H9 (cell line): ENCODE results near the gene ASCL1. TPM values are rescaled to one million over a fixed set of nuclear protein-coding genes. Genes with fewer than 3 reads are reported as not detected.
A peak's percentile ranks its signal among the peaks of the same experiment; 100 is the strongest.

Experiments
- DNase-seq: peaks from one replicate; pipeline ENCODE4 v3.0.0-alpha.2; 2017
- H2AFZ ChIP-seq: one replicate; pipeline ENCODE4 v1.6.1; 2013; ENCODE audit warnings: mild to moderate bottlenecking, low read length, control low read depth, moderate library complexity
- H2AK5ac ChIP-seq: 2 replicates; pipeline ENCODE4 v1.6.1; 2013; ENCODE audit warnings: low read length, control low read depth, mixed read lengths; ENCODE audit not compliant: insufficient read length
- H2BK120ac ChIP-seq: one replicate; pipeline ENCODE4 v1.6.1; 2013; ENCODE audit warnings: low read depth, mild to moderate bottlenecking, low read length, control low read depth, inconsistent platforms; ENCODE audit not compliant: poor library complexity, severe bottlenecking
- H2BK12ac ChIP-seq: 2 replicates; pipeline ENCODE4 v1.6.1; 2013; ENCODE audit warnings: low read length, control low read depth, mixed read lengths, low read depth; ENCODE audit not compliant: insufficient read length
- H2BK15ac ChIP-seq: 2 replicates; pipeline ENCODE4 v1.6.1; 2013; ENCODE audit warnings: low read depth, low read length, control low read depth
- H2BK20ac ChIP-seq: one replicate; pipeline ENCODE4 v1.6.1; 2013; ENCODE audit warnings: low read depth, mild to moderate bottlenecking, low read length, control low read depth, inconsistent platforms; ENCODE audit not compliant: poor library complexity, severe bottlenecking
- H2BK5ac ChIP-seq: 2 replicates; pipeline ENCODE4 v1.6.1; 2013; ENCODE audit warnings: low read length, control low read depth, mixed read lengths; ENCODE audit not compliant: insufficient read length
- H3K14ac ChIP-seq: 2 replicates; pipeline ENCODE4 v1.6.1; 2013; ENCODE audit warnings: low read length, control low read depth; ENCODE audit not compliant: insufficient read depth
- H3K18ac ChIP-seq: 2 replicates; pipeline ENCODE4 v1.6.1; 2013; ENCODE audit warnings: low read depth, mild to moderate bottlenecking, mixed read lengths, low read length, control low read depth; ENCODE audit not compliant: insufficient read length
- H3K23ac ChIP-seq: 2 replicates; pipeline ENCODE4 v1.6.1; 2013; ENCODE audit warnings: low read length, control low read depth, mixed read lengths, low read depth; ENCODE audit not compliant: insufficient read length
- H3K23me2 ChIP-seq: 2 replicates; pipeline ENCODE4 v1.6.1; 2013; ENCODE audit warnings: low read depth, mild to moderate bottlenecking, mixed read lengths, low read length, control low read depth; ENCODE audit not compliant: insufficient read length, poor library complexity, severe bottlenecking
- H3K27ac ChIP-seq: 2 replicates; pipeline ENCODE4 v1.5.1; 2013; ENCODE audit warnings: low read length, control low read depth, mixed read lengths, low read depth; ENCODE audit not compliant: insufficient read length
- H3K27me3 ChIP-seq: 2 replicates; pipeline ENCODE4 v1.6.1; 2013; ENCODE audit warnings: low read length, control low read depth, inconsistent platforms; ENCODE audit not compliant: insufficient read depth
- H3K4ac ChIP-seq: 2 replicates; pipeline ENCODE4 v1.6.1; 2013; ENCODE audit warnings: low read depth, mild to moderate bottlenecking, control low read depth, inconsistent platforms, low read length, moderate library complexity
- H3K4me1 ChIP-seq: 2 replicates; pipeline ENCODE4 v1.6.1; 2013; ENCODE audit warnings: low read length, control low read depth, inconsistent platforms; ENCODE audit not compliant: insufficient read depth
- H3K4me2 ChIP-seq: 2 replicates; pipeline ENCODE4 v1.6.1; 2013; ENCODE audit warnings: low read length, control low read depth, mixed read lengths; ENCODE audit not compliant: insufficient read length, insufficient read depth
- H3K56ac ChIP-seq: 2 replicates; pipeline ENCODE4 v1.6.1; 2013; ENCODE audit warnings: low read depth, mild to moderate bottlenecking, mixed read lengths, low read length, control low read depth; ENCODE audit not compliant: insufficient read length
- H3K79me1 ChIP-seq: 2 replicates; pipeline ENCODE4 v1.6.1; 2013; ENCODE audit warnings: low read depth, mild to moderate bottlenecking, moderate library complexity, low read length, control low read depth, inconsistent platforms; ENCODE audit not compliant: insufficient read depth, poor library complexity, severe bottlenecking
- H3K79me2 ChIP-seq: 2 replicates; pipeline ENCODE4 v1.6.1; 2013; ENCODE audit warnings: low read length, control low read depth, inconsistent platforms; ENCODE audit not compliant: insufficient read depth
- H3K9ac ChIP-seq: 2 replicates; pipeline ENCODE4 v1.6.1; 2013; ENCODE audit warnings: low read length, control low read depth, mixed read lengths; ENCODE audit not compliant: insufficient read length; ENCODE audit errors: extremely low read depth
- H3K9me3 ChIP-seq: one replicate; pipeline ENCODE4 v1.6.1; 2013; ENCODE audit warnings: low read depth, low read length, inconsistent platforms; ENCODE audit not compliant: control insufficient read depth
- H3T11ph ChIP-seq: one replicate; pipeline ENCODE4 v1.6.1; 2013; ENCODE audit warnings: mild to moderate bottlenecking, low read length, control low read depth, inconsistent platforms
- H4K20me1 ChIP-seq: one replicate; pipeline ENCODE4 v1.6.1; 2013; ENCODE audit not compliant: control insufficient read depth, insufficient read length, insufficient read depth
- H4K5ac ChIP-seq: 2 replicates; pipeline ENCODE4 v1.6.1; 2013; ENCODE audit warnings: low read depth, mild to moderate bottlenecking, mixed read lengths, low read length, control low read depth; ENCODE audit not compliant: insufficient read length
- H4K8ac ChIP-seq: replicated peaks from 2 replicates; pipeline ENCODE4 v1.6.1; 2013; ENCODE audit warnings: low read length, control low read depth, mixed read lengths, low read depth; ENCODE audit not compliant: insufficient read length
- H4K91ac ChIP-seq: 2 replicates; pipeline ENCODE4 v1.6.1; 2013; ENCODE audit warnings: low read depth, mild to moderate bottlenecking, moderate library complexity, mixed read lengths, low read length, control low read depth; ENCODE audit not compliant: insufficient read length
- H3K27ac Mint-ChIP-seq, 3 experiments: 2 replicates in 2 of 3; 3 replicates in 1 of 3; pipeline ENCODE4 v1.8.0; 2020 to 2021; ENCODE audit warnings: mixed read lengths in 3 of 3, mild to moderate bottlenecking in 1 of 3, moderate library complexity in 1 of 3
- H3K27me3 Mint-ChIP-seq: 2 replicates; pipeline ENCODE4 v1.8.0; 2021; ENCODE audit warnings: low read depth, mild to moderate bottlenecking, moderate library complexity, mixed read lengths
- H3K36me3 Mint-ChIP-seq, 3 experiments: 2 replicates in 2 of 3; 3 replicates in 1 of 3; pipeline ENCODE4 v1.8.0; 2020 to 2021; ENCODE audit warnings: low read depth in 3 of 3, mixed read lengths in 3 of 3; ENCODE audit not compliant: insufficient read depth in 1 of 3
- H3K4me1 Mint-ChIP-seq, 2 experiments: 2 replicates each; pipeline ENCODE4 v1.8.0; 2020; ENCODE audit warnings: mixed read lengths in 2 of 2
- H3K4me3 Mint-ChIP-seq, 2 experiments: 2 replicates in 1 of 2; 3 replicates in 1 of 2; pipeline ENCODE4 v1.8.0; 2020 to 2021; ENCODE audit warnings: mild to moderate bottlenecking in 2 of 2, mixed read lengths in 2 of 2, moderate library complexity in 1 of 2
- H3K9me3 Mint-ChIP-seq, 2 experiments: 2 replicates in 1 of 2; 3 replicates in 1 of 2; pipeline ENCODE4 v1.8.0; 2020; ENCODE audit warnings: mild to moderate bottlenecking in 2 of 2, mixed read lengths in 2 of 2, moderate library complexity in 1 of 2
- WGBS: extraction: QIAGEN DNeasy Blood & Tissue Kit; methylation state at CpG from one replicate; pipeline ENCODE4 v1.1.7; 2013; ENCODE audit warnings: missing lambda C conversion rate, low lambda C conversion rate, mixed read lengths; ENCODE audit not compliant: insufficient read length; ENCODE audit errors: extremely low coverage; 5-methylcytosine and 5-hydroxymethylcytosine counted together
- long read RNA-seq: library from polyadenylated mRNA; unstranded; transcript quantifications from one replicate; pipeline ENCODE4 v2.0.0, GENCODE V29; 2020
- total RNA-seq: library from RNA; stranded (reverse); gene quantifications from 2 replicates; pipeline ENCODE4 v1.2.1, GENCODE V29; 2021
- TF ChIP-seq, protein P1 (sequence below): fragments of 200-600 bp; sonication (generic); conservative IDR thresholded peaks from 3 replicates; pipeline ENCODE4 v1.8.0; 2021; ENCODE audit warnings: antibody characterized with exemption, mild to moderate bottlenecking

ASCL1 gene
- 0.20 TPM in 1 of 2 replicates, not detected in the other for total RNA-seq
- long read RNA-seq, partial matches to known transcripts: 0 of 3 reads
- long read RNA-seq, other reads (novel, unspliced or antisense): 3 of 3 reads

- H3T11ph ChIP-seq: no peak within 1 kb of the TSS
- peak; percentile 78 for DNase-seq
- H2BK12ac ChIP-seq: no peak within 1 kb of the TSS
- no peak within 1 kb of the TSS for H4K91ac ChIP-seq
- H4K20me1 ChIP-seq: no peaks in the 10 kb centered on the region
- no peak within 1 kb of the TSS for H2AK5ac ChIP-seq
- no peak within 1 kb of the TSS for H4K5ac ChIP-seq
- no peaks in the 10 kb centered on the region for H3K9me3 ChIP-seq
- Mint-ChIP-seq H3K4me1 (peaks cover 33 to 57% of the 10 kb centered on the region in 2 experiments), H3K27ac (no peak within 1 kb of the TSS), H3K27me3 (peaks cover 99% of the 10 kb centered on the region), H3K36me3 (no peaks in the 10 kb centered on the region; a peak in 2 of 7 replicates), H3K4me3 (peak within 1 kb of the TSS; percentile 66 to 92), H3K9me3 (no peaks in the 10 kb centered on the region; a peak in 2 of 5 replicates)
- H3K4me2 ChIP-seq: peak within 1 kb of the TSS; percentile 56
- H3K4ac ChIP-seq: no peak within 1 kb of the TSS
- H3K23ac ChIP-seq: no peak within 1 kb of the TSS
- H2AFZ ChIP-seq: no peak within 1 kb of the TSS
- peaks cover 16% of the 10 kb centered on the region for H3K23me2 ChIP-seq
- H3K18ac ChIP-seq: no peak within 1 kb of the TSS
- H3K79me1 ChIP-seq: no peaks in the 10 kb centered on the region
- WGBS: no CpG with 5 or more reads among the region's 52 CpGs
- no peak within 1 kb of the TSS for H2BK120ac ChIP-seq
- no peak within 1 kb of the TSS for H4K8ac ChIP-seq
- no peak within 1 kb of the TSS for H3K9ac ChIP-seq
- H3K27ac ChIP-seq: no peak within 1 kb of the TSS
- H3K14ac ChIP-seq: no peak within 1 kb of the TSS
- TF ChIP-seq, protein P1, sequence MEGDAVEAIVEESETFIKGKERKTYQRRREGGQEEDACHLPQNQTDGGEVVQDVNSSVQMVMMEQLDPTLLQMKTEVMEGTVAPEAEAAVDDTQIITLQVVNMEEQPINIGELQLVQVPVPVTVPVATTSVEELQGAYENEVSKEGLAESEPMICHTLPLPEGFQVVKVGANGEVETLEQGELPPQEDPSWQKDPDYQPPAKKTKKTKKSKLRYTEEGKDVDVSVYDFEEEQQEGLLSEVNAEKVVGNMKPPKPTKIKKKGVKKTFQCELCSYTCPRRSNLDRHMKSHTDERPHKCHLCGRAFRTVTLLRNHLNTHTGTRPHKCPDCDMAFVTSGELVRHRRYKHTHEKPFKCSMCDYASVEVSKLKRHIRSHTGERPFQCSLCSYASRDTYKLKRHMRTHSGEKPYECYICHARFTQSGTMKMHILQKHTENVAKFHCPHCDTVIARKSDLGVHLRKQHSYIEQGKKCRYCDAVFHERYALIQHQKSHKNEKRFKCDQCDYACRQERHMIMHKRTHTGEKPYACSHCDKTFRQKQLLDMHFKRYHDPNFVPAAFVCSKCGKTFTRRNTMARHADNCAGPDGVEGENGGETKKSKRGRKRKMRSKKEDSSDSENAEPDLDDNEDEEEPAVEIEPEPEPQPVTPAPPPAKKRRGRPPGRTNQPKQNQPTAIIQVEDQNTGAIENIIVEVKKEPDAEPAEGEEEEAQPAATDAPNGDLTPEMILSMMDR: no peak
- peaks cover 85% of the 10 kb centered on the region for H3K27me3 ChIP-seq
- H2BK5ac ChIP-seq: no peak within 1 kb of the TSS
- H2BK20ac ChIP-seq: no peak within 1 kb of the TSS
- H3K4me1 ChIP-seq: no peaks in the 10 kb centered on the region; the same call in 1 of the 2 replicates
- no peaks in the 10 kb centered on the region for H3K79me2 ChIP-seq
- H2BK15ac ChIP-seq: no peak within 1 kb of the TSS
- no peak within 1 kb of the TSS for H3K56ac ChIP-seq
Measured at GRCh38 chr12:102957339-102958050, at the start of gene ASCL1. TSS of gene ASCL1 (plus strand) at chr12:102957674. CDS start at chr12:102958245, 571 bp downstream.
